Suprapubic skin (tissue), 4 donors: ENCODE results near the gene PYGL. TPM values are rescaled to one million over a fixed set of nuclear protein-coding genes. Genes with fewer than 3 reads are reported as not detected.

Experiments
- DNase-seq, 2 donors: peaks; one replicate each; pipeline ENCODE4 v3.0.0-alpha.2; 2019; ENCODE audit warnings: low spot score in 2 of 2
- H3K27ac ChIP-seq: fragments of 200-600 bp; sonication (generic); one replicate; pipeline ENCODE4 v1.5.1; 2019
- H3K27me3 ChIP-seq: fragments of 200-600 bp; sonication (generic); one replicate; pipeline ENCODE4 v1.5.1; 2019
- H3K36me3 ChIP-seq: fragments of 200-600 bp; sonication (generic); one replicate; pipeline ENCODE4 v1.5.1; 2019
- H3K4me1 ChIP-seq: fragments of 200-600 bp; sonication (generic); one replicate; pipeline ENCODE4 v1.5.1; 2019
- H3K4me3 ChIP-seq: fragments of 200-600 bp; sonication (generic); one replicate; pipeline ENCODE4 v1.5.1; 2019; ENCODE audit warnings: mild to moderate bottlenecking
- H3K9me3 ChIP-seq: fragments of 200-600 bp; sonication (generic); one replicate; pipeline ENCODE4 v1.5.1; 2019
- EP300 ChIP-seq: sonication (generic); formaldehyde crosslinking; IDR thresholded peaks from one replicate; pipeline ENCODE4 v1.6.1; 2017; ENCODE audit warnings: antibody characterized with exemption
- POLR2A ChIP-seq, 2 donors: fragments of 450-650 bp; IDR thresholded peaks; one replicate each; pipeline ENCODE4 v1.6.1; 2017; ENCODE audit warnings: antibody characterized with exemption in 2 of 2, mild to moderate bottlenecking in 2 of 2, moderate library complexity in 2 of 2
- POLR2AphosphoS5 ChIP-seq, 3 donors: sonication (generic); formaldehyde crosslinking; IDR thresholded peaks; one replicate each; pipeline ENCODE4 v1.6.1; 2017; ENCODE audit warnings: antibody characterized with exemption in 3 of 3
- WGBS: methylation state at CpG from one replicate; pipeline ENCODE4 v1.1.5; 2018; 5-methylcytosine and 5-hydroxymethylcytosine counted together
- total RNA-seq, 4 donors: library from RNA; depleted of rRNA; stranded (reverse); fragments of >200 nt; gene quantifications; one replicate each; pipeline ENCODE4 v1.1.0, GENCODE V29; 2016
- TF ChIP-seq, protein P1 (sequence below), 2 donors: fragments of 200-600 bp in 1 of 2; fragments of 450-650 bp in 1 of 2; sonication (generic) in 1 of 2; IDR thresholded peaks; one replicate each; pipeline ENCODE4 v1.5.1; 2016 to 2019; ENCODE audit warnings: antibody characterized with exemption in 2 of 2, mild to moderate bottlenecking in 1 of 2, moderate library complexity in 1 of 2

Gene PYGL
- total RNA-seq, 4 donors from 2014 or later = 43.3 to 73.4 (median 48.4) TPM

DNA sequence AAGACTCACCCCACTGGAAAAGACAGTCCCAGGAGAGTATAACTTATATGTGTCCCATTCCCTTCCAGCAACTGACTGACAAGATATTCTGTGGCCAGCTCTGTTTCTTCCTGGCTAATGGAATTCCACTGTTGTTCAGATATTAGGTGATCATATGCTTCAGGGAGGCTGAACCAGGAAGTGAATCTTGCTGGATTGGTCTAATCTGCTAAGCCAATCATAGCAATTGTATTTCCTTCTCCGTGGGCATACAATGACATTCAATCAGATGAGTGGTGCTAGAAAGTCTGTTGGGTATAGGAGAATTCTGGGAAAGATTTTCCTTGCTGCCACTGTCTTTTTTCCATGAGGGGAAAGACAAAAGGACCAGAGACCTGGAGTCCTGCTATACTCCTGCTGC, 12.1 kb downstream of the PYGL start:
- Histone ChIP-seq H3K36me3 (peaks cover 34% of the 10 kb centered on the region), H3K4me1 (peaks cover 9% of the 10 kb centered on the region), H3K27me3 (no peaks in the 10 kb centered on the region), H3K4me3 (no peak overlapping the region), H3K27ac (no peak overlapping the region), H3K9me3 (no peaks in the 10 kb centered on the region)
- no peak for DNase-seq
- 69% methylated on average over 1 of the region's 1 CpG for WGBS
- TF ChIP-seq POLR2A (IDR thresholded peaks at IDR 0.05) = no peak
- TF ChIP-seq, protein P1, sequence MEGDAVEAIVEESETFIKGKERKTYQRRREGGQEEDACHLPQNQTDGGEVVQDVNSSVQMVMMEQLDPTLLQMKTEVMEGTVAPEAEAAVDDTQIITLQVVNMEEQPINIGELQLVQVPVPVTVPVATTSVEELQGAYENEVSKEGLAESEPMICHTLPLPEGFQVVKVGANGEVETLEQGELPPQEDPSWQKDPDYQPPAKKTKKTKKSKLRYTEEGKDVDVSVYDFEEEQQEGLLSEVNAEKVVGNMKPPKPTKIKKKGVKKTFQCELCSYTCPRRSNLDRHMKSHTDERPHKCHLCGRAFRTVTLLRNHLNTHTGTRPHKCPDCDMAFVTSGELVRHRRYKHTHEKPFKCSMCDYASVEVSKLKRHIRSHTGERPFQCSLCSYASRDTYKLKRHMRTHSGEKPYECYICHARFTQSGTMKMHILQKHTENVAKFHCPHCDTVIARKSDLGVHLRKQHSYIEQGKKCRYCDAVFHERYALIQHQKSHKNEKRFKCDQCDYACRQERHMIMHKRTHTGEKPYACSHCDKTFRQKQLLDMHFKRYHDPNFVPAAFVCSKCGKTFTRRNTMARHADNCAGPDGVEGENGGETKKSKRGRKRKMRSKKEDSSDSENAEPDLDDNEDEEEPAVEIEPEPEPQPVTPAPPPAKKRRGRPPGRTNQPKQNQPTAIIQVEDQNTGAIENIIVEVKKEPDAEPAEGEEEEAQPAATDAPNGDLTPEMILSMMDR (IDR thresholded peaks at IDR 0.05) = no peak
- TF ChIP-seq EP300 = no peak
- TF ChIP-seq POLR2AphosphoS5 (IDR thresholded peaks at IDR 0.05) = no peak

DNA sequence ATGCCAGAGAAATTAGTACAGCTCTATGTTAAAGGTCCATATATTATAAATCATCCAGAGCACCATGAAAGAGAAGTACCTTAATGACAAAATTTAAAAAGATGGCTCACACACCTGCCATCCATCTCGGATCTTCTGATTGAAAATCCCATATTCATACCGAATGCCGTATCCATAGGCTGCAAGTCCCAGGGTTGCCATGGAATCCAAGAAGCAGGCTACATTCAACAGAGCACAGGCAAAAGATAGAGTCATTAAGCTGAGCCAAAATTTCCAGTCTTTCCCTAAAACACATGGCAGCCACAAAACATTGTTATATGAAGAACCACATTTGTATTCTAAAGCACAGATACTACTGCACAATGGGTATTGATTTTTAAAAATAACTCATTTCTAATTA, 12.7 kb downstream of the PYGL start:
- no peaks in the 10 kb centered on the region for H3K27me3 ChIP-seq
- peaks cover 5% of the 10 kb centered on the region for H3K4me1 ChIP-seq
- peaks cover 36% of the 10 kb centered on the region for H3K36me3 ChIP-seq
- no peaks in the 10 kb centered on the region for H3K9me3 ChIP-seq
- H3K27ac ChIP-seq = no peak overlapping the region
- WGBS = 93% methylated on average over 3 of the region's 3 CpGs
- no peak for DNase-seq
- H3K4me3 ChIP-seq = no peak overlapping the region
- TF ChIP-seq EP300 (no peak), POLR2A (IDR thresholded peaks at IDR 0.05) (no peak), POLR2AphosphoS5 (IDR thresholded peaks at IDR 0.05) (no peak)
- TF ChIP-seq, protein P1 (IDR thresholded peaks at IDR 0.05) = no peak

DNA sequence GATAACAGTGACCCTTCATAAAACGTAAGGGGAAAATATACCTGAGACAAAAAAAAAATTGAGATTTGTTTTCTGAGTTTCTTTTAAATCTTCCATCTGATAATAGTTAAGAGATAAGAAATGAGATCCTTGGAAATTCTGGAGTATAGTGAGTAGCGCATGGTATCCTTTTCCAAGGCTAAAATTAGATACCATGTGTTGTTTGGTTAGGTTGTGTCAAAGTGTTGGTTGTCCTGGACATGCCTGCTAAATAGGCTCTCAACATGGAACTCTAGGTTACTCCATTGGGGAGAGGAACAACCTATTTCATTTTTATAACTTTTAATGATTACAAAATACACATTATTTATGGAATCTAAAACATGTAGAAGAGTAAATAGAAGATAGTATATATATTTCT, 14.8 kb downstream of the PYGL start:
- Histone ChIP-seq H3K27ac (no peak overlapping the region), H3K4me1 (no peaks in the 10 kb centered on the region), H3K4me3 (no peak overlapping the region), H3K27me3 (no peaks in the 10 kb centered on the region), H3K36me3 (peaks cover 38% of the 10 kb centered on the region), H3K9me3 (no peaks in the 10 kb centered on the region)
- TF ChIP-seq POLR2AphosphoS5 (IDR thresholded peaks at IDR 0.05) = no peak
- TF ChIP-seq POLR2A (IDR thresholded peaks at IDR 0.05) = no peak
- TF ChIP-seq, protein P1 (IDR thresholded peaks at IDR 0.05) = no peak
- TF ChIP-seq EP300 = no peak
- no peak for DNase-seq
- WGBS = 93% methylated on average over 2 of the region's 2 CpGs

DNA sequence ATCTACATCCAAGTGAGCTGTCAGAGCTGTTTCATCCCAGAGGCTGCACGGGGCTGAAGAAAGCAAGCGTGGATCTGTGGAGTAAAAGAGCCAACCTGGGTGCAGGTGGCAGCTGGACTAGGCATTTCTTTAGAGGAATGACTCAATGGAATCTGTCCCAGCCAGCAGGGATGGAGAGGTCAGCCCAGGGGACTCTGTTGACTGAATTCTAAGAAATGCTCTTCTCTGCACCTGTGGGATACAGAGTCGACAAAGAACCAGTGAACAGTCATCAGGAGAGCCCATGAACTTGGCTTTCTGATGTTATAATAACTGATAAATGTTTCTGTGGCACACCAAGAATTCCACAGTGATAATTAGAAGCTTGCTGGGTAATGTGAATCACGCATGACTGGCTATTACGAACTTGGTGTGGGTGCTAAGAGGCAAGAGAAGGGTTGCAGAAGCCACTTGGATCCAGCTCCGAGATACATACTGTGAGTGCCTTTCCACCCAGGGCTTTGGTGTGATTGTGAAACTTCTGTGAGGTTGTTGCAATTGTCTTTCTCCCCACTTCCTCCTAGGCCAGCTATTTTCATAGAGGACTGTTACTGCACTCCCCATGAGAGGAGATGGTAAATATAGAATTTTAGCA, 16.2 kb downstream of the PYGL start:
- DNase-seq = no peak
- H3K36me3 ChIP-seq = peaks cover 40% of the 10 kb centered on the region
- H3K4me1 ChIP-seq = no peaks in the 10 kb centered on the region
- H3K27ac ChIP-seq = no peak overlapping the region
- WGBS = 74% methylated on average over 6 of the region's 6 CpGs
- H3K9me3 ChIP-seq = no peaks in the 10 kb centered on the region
- no peak overlapping the region for H3K4me3 ChIP-seq
- no peak for TF ChIP-seq POLR2A (IDR thresholded peaks at IDR 0.05)
- TF ChIP-seq, protein P1 (IDR thresholded peaks at IDR 0.05) = no peak
- TF ChIP-seq POLR2AphosphoS5 (IDR thresholded peaks at IDR 0.05) = no peak
- no peak for TF ChIP-seq EP300
- no peaks in the 10 kb centered on the region for H3K27me3 ChIP-seq

DNA sequence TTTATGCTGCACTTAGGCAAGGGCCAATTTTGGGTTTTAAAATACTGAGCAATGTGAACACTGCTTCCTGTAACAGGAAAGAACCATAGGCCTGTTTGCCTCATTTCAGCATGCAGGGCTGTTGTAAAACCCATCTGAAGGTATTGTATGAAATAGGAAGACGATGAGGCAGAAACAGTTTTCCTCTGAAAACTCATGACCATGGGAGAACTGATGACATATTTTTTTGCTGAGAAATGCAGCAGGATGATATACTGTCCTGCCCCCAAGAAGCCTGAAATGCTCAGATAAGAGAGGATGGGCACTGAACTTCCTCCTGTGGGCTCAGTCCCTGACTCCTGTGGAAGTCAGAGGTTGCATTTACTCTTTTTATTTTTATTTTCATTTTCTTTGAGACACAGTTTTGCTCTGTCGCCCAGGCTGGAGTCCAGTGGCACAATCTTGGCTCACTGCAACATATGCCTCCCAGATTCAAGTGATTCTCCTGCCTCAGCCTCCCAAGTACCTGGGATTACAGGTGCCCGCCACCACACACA, 17.4 kb downstream of the PYGL start:
- no peak overlapping the region for H3K4me3 ChIP-seq
- TF ChIP-seq POLR2AphosphoS5 (IDR thresholded peaks at IDR 0.05) (no peak), EP300 (no peak), POLR2A (IDR thresholded peaks at IDR 0.05) (no peak)
- TF ChIP-seq, protein P1 (IDR thresholded peaks at IDR 0.05) = no peak
- H3K27me3 ChIP-seq = no peaks in the 10 kb centered on the region
- 84% methylated on average over 3 of the region's 3 CpGs for WGBS
- no peak for DNase-seq
- H3K9me3 ChIP-seq = no peaks in the 10 kb centered on the region
- no peak overlapping the region for H3K27ac ChIP-seq
- H3K36me3 ChIP-seq = peaks cover 52% of the 10 kb centered on the region
- no peaks in the 10 kb centered on the region for H3K4me1 ChIP-seq
